ENCODE measurements around the gene SLC7A8. TPM values are rescaled to one million over a fixed set of nuclear protein-coding genes. Genes with fewer than 3 reads are reported as not detected.

Gene SLC7A8
- total RNA-seq, 4 donors from 2014 or later: 45.2 to 67.7 (median 53.2) TPM

GRCh38 chr14:23130871-23131270 lies 52.6 kb downstream of the SLC7A8 start:
- WGBS: 65% methylated on average over 3 of the region's 3 CpGs
- no peak overlapping the region for H3K27ac ChIP-seq

GRCh38 chr14:23129759-23130316 lies 53.6 kb downstream of the SLC7A8 start:
- Histone ChIP-seq H3K4me3 (no peak overlapping the region), H3K9me3 (no peaks in the 10 kb centered on the region), H3K4me1 (peaks cover 34% of the 10 kb centered on the region), H3K27me3 (no peaks in the 10 kb centered on the region), H3K27ac (no peak overlapping the region), H3K36me3 (peaks cover 28% of the 10 kb centered on the region)
- TF ChIP-seq EP300 (IDR thresholded peaks at IDR 0.05) (no peak), POLR2AphosphoS5 (IDR thresholded peaks at IDR 0.05) (no peak), POLR2A (IDR thresholded peaks at IDR 0.05) (no peak), CTCF (IDR thresholded peaks at IDR 0.05) (no peak)
- 79% methylated on average over 7 of the region's 7 CpGs for WGBS
- no peak for DNase-seq (ENCODE audit: low spot score in 2 of 2)

More at GRCh38 chr14:23130871-23131270, 52.6 kb downstream of the SLC7A8 start:
- Histone ChIP-seq H3K4me1 (peaks cover 28% of the 10 kb centered on the region), H3K36me3 (peaks cover 28% of the 10 kb centered on the region), H3K27me3 (no peaks in the 10 kb centered on the region), H3K9me3 (no peaks in the 10 kb centered on the region), H3K4me3 (no peak overlapping the region)
- no peak for DNase-seq (ENCODE audit: low spot score in 2 of 2)
- no peak for TF ChIP-seq EP300 (IDR thresholded peaks at IDR 0.05)
- no peak for TF ChIP-seq POLR2AphosphoS5 (IDR thresholded peaks at IDR 0.05)
- TF ChIP-seq POLR2A (IDR thresholded peaks at IDR 0.05): no peak
- TF ChIP-seq CTCF (IDR thresholded peaks at IDR 0.05): no peak

GRCh38 chr14:23128969-23129758 lies 54.3 kb downstream of the SLC7A8 start:
- Histone ChIP-seq H3K4me1 (peaks cover 41% of the 10 kb centered on the region), H3K9me3 (no peaks in the 10 kb centered on the region), H3K27me3 (no peaks in the 10 kb centered on the region), H3K36me3 (peaks cover 28% of the 10 kb centered on the region), H3K4me3 (no peak overlapping the region), H3K27ac (no peak overlapping the region)
- WGBS: 91% methylated on average over 7 of the region's 7 CpGs
- no peak for DNase-seq (ENCODE audit: low spot score in 2 of 2)
- TF ChIP-seq POLR2A (IDR thresholded peaks at IDR 0.05) (no peak), CTCF (IDR thresholded peaks at IDR 0.05) (no peak), POLR2AphosphoS5 (IDR thresholded peaks at IDR 0.05) (no peak), EP300 (IDR thresholded peaks at IDR 0.05) (no peak)

GRCh38 chr14:23127861-23128260 lies 55.6 kb downstream of the SLC7A8 start:
- no peak for TF ChIP-seq POLR2A (IDR thresholded peaks at IDR 0.05)
- TF ChIP-seq CTCF (IDR thresholded peaks at IDR 0.05): no peak
- TF ChIP-seq POLR2AphosphoS5 (IDR thresholded peaks at IDR 0.05): no peak
- TF ChIP-seq EP300 (IDR thresholded peaks at IDR 0.05): no peak
- DNase-seq (ENCODE audit: low spot score in 2 of 2): no peak
- Histone ChIP-seq H3K27ac (no peak overlapping the region), H3K4me3 (no peak overlapping the region), H3K9me3 (no peaks in the 10 kb centered on the region), H3K4me1 (peaks cover 53% of the 10 kb centered on the region), H3K36me3 (peaks cover 28% of the 10 kb centered on the region), H3K27me3 (no peaks in the 10 kb centered on the region)
- WGBS: 100% methylated on average over 2 of the region's 3 CpGs

GRCh38 chr14:23126548-23127278 lies 56.7 kb downstream of the SLC7A8 start:
- DNase-seq (ENCODE audit: low spot score in 2 of 2): no peak
- H3K36me3 ChIP-seq: peaks cover 28% of the 10 kb centered on the region
- no peak for TF ChIP-seq POLR2AphosphoS5 (IDR thresholded peaks at IDR 0.05)
- TF ChIP-seq CTCF (IDR thresholded peaks at IDR 0.05): no peak
- no peak for TF ChIP-seq POLR2A (IDR thresholded peaks at IDR 0.05)
- TF ChIP-seq EP300 (IDR thresholded peaks at IDR 0.05): no peak
- no peaks in the 10 kb centered on the region for H3K9me3 ChIP-seq
- H3K4me3 ChIP-seq: no peak overlapping the region
- no peak overlapping the region for H3K27ac ChIP-seq
- 84% methylated on average over 6 of the region's 8 CpGs for WGBS
- H3K4me1 ChIP-seq: peaks cover 54% of the 10 kb centered on the region
- H3K27me3 ChIP-seq: no peaks in the 10 kb centered on the region

Data from suprapubic skin (tissue), 4 donors.